Measurements from ENCODE around the gene LPCAT1.

GRCh38 chr5:1554410-1554967, 30.7 kb upstream of the LPCAT1 start:
- no peak for TF ChIP-seq POLR2AphosphoS5 (IDR thresholded peaks at IDR 0.05; ENCODE audit: low read length)
- no peak for TF ChIP-seq USF2 (IDR thresholded peaks at IDR 0.05; ENCODE audit: borderline replicate concordance, low read depth, low read length)
- TF ChIP-seq POLR2A (IDR thresholded peaks at IDR 0.05; ENCODE audit: low read depth, low read length) = no peak
- TF ChIP-seq FOXM1 (IDR thresholded peaks at IDR 0.05; ENCODE audit: low read depth, low read length) = no peak
- no peak for TF ChIP-seq RAD51 (IDR thresholded peaks at IDR 0.05)
- TF ChIP-seq EZH2 (IDR thresholded peaks at IDR 0.05; ENCODE audit: borderline replicate concordance, control insufficient read depth, low read depth, low read length) = no peak
- TF ChIP-seq RFX5 (IDR thresholded peaks at IDR 0.05; ENCODE audit: low read depth, low read length) = no peak
- no peak for TF ChIP-seq SP1 (IDR thresholded peaks at IDR 0.05; ENCODE audit: low read depth, low read length)
- no peak for TF ChIP-seq ZZZ3 (IDR thresholded peaks at IDR 0.05; ENCODE audit: control insufficient read depth, insufficient read length, low read depth)
- no peak for TF ChIP-seq IRF3 (IDR thresholded peaks at IDR 0.05)
- no peak for TF ChIP-seq EED (IDR thresholded peaks at IDR 0.05; ENCODE audit: low read depth)
- TF ChIP-seq BCL3 (IDR thresholded peaks at IDR 0.05; ENCODE audit: borderline replicate concordance, insufficient read depth, low read depth, low read length, poor library complexity, severe bottlenecking) = no peak
